SU-DHL-6 (cell line): Measurements from ENCODE around the gene P2RX3.

Source experiments
- H2AFZ ChIP-seq: fragments of 200-600 bp; sonication (generic); 2 replicates; pipeline ENCODE4 v1.6.1; 2014; ENCODE audit warnings: low read depth, mild to moderate bottlenecking, moderate library complexity, mixed read lengths, antibody characterized with exemption, low read length; ENCODE audit not compliant: severe bottlenecking
- H3F3A ChIP-seq: fragments of 200-600 bp; shearing (Covaris generic); 2 replicates; pipeline ENCODE4 v1.6.0; 2016; ENCODE audit warnings: antibody characterized with exemption, mild to moderate bottlenecking; ENCODE audit not compliant: insufficient read depth
- H3K27ac ChIP-seq: fragments of 200-600 bp; sonication (generic); 2 replicates; pipeline ENCODE4 v1.5.1; 2016; ENCODE audit warnings: low read depth, mild to moderate bottlenecking, low read length, moderate library complexity, mixed read lengths
- H3K27me3 ChIP-seq: fragments of 200-600 bp; sonication (generic), shearing (Covaris generic); 2 replicates; pipeline ENCODE4 v1.6.0; 2014; ENCODE audit warnings: mild to moderate bottlenecking, low read length
- H3K36me3 ChIP-seq: fragments of 200-600 bp; sonication (generic); 2 replicates; pipeline ENCODE4 v1.6.1; 2014; ENCODE audit warnings: mild to moderate bottlenecking, low read length, mixed read lengths
- H3K4me2 ChIP-seq: fragments of 300-600, 200-600 bp; shearing (Covaris generic), sonication (generic); 2 replicates; pipeline ENCODE4 v1.6.0; 2014; ENCODE audit warnings: low read length, low read depth, mild to moderate bottlenecking; ENCODE audit not compliant: poor library complexity, severe bottlenecking
- H3K4me3 ChIP-seq: fragments of 200-600 bp; sonication (generic); 2 replicates; pipeline ENCODE4 v1.5.1; 2014; ENCODE audit warnings: antibody characterized with exemption, low read length, mild to moderate bottlenecking, mixed read lengths; ENCODE audit not compliant: insufficient read depth, poor library complexity, severe bottlenecking
- H3K79me2 ChIP-seq: fragments of 200-600 bp; sonication (generic); 2 replicates; pipeline ENCODE4 v1.6.1; 2014; ENCODE audit warnings: mild to moderate bottlenecking, low read length, moderate library complexity; ENCODE audit not compliant: insufficient read depth
- H3K9ac ChIP-seq: fragments of 200-600 bp; sonication (generic); 2 replicates; pipeline ENCODE4 v1.7.0; 2014; ENCODE audit warnings: mild to moderate bottlenecking, low read length
- H3K9me2 ChIP-seq: fragments of 200-600 bp; sonication (generic); replicated peaks from 2 replicates; pipeline ENCODE4 v1.6.1; 2014; ENCODE audit warnings: low read length; ENCODE audit not compliant: insufficient read depth
- H3K9me3 ChIP-seq: fragments of 200-600 bp; sonication (generic); 2 replicates; pipeline ENCODE4 v1.6.1; 2014; ENCODE audit warnings: low read length, mixed read lengths; ENCODE audit not compliant: insufficient read depth
- H4K20me1 ChIP-seq: fragments of 200-600 bp; sonication (generic); 2 replicates; pipeline ENCODE4 v1.6.1; 2014; ENCODE audit warnings: low read depth, mild to moderate bottlenecking, antibody characterized with exemption, low read length, moderate library complexity, mixed read lengths
- CTCF ChIP-seq: fragments of 200-600 bp; sonication (generic); IDR thresholded peaks from one replicate; pipeline ENCODE4 v1.5.1; 2017; ENCODE audit warnings: antibody characterized with exemption, mild to moderate bottlenecking, low read length, moderate library complexity; ENCODE audit not compliant: insufficient read depth, poor library complexity, severe bottlenecking
- EZH2phosphoT487 ChIP-seq: fragments of 200-600 bp; sonication (generic), shearing (Covaris generic); conservative IDR thresholded peaks from 2 replicates; pipeline ENCODE4 v1.6.1; 2018; ENCODE audit warnings: mild to moderate bottlenecking, antibody characterized with exemption, low read length, moderate library complexity, mixed read lengths

P2RX3 gene

GRCh38 chr11:57409321-57410100 lies 71.4 kb downstream of the P2RX3 start:
- no peaks in the 10 kb centered on the region; the same call in 1 of the 2 replicates for H3F3A ChIP-seq
- H3K9me3 ChIP-seq = no peaks in the 10 kb centered on the region
- H3K4me2 ChIP-seq = no peak overlapping the region
- TF ChIP-seq CTCF = no peak
- no peak for TF ChIP-seq EZH2phosphoT487
- no peaks in the 10 kb centered on the region for H3K9me2 ChIP-seq
- no peaks in the 10 kb centered on the region for H3K27me3 ChIP-seq
- H3K79me2 ChIP-seq = no peaks in the 10 kb centered on the region
- H2AFZ ChIP-seq = no peak overlapping the region
- H3K27ac ChIP-seq = no peak overlapping the region
- no peaks in the 10 kb centered on the region; the same call in 1 of the 2 replicates for H4K20me1 ChIP-seq
- H3K9ac ChIP-seq = no peak overlapping the region
- H3K4me3 ChIP-seq = no peak overlapping the region
- H3K36me3 ChIP-seq = peaks cover 38% of the 10 kb centered on the region

- no peaks in the 10 kb centered on the region for H3K9me3 ChIP-seq
- H4K20me1 ChIP-seq = no peaks in the 10 kb centered on the region; the same call in 1 of the 2 replicates
- peaks cover 39% of the 10 kb centered on the region for H3K36me3 ChIP-seq
- no peak overlapping the region for H3K9ac ChIP-seq
- H3K79me2 ChIP-seq = no peaks in the 10 kb centered on the region
- H3F3A ChIP-seq = no peaks in the 10 kb centered on the region; the same call in 1 of the 2 replicates
- no peaks in the 10 kb centered on the region for H3K27me3 ChIP-seq
- H3K9me2 ChIP-seq = no peaks in the 10 kb centered on the region
- no peak for TF ChIP-seq CTCF
- no peak overlapping the region for H3K27ac ChIP-seq
- H3K4me3 ChIP-seq = no peak overlapping the region
- H3K4me2 ChIP-seq = no peak overlapping the region
- no peak overlapping the region for H2AFZ ChIP-seq
Measured at GRCh38 chr11:57410287-57410686, 72.1 kb downstream of the P2RX3 start.

GRCh38 chr11:57413681-57414080 lies 75.5 kb downstream of the P2RX3 start:
- Histone ChIP-seq H3K4me2 (no peak overlapping the region), H3K9me2 (no peaks in the 10 kb centered on the region), H3K4me3 (no peak overlapping the region), H3K9me3 (no peaks in the 10 kb centered on the region), H3K9ac (no peak overlapping the region), H3K79me2 (no peaks in the 10 kb centered on the region), H3K27me3 (no peaks in the 10 kb centered on the region), H3F3A (no peaks in the 10 kb centered on the region; the same call in 1 of the 2 replicates), H2AFZ (no peak overlapping the region), H4K20me1 (no peaks in the 10 kb centered on the region; the same call in 1 of the 2 replicates), H3K36me3 (peaks cover 64% of the 10 kb centered on the region; the same call in 1 of the 2 replicates), H3K27ac (no peak overlapping the region)
- TF ChIP-seq CTCF (no peak), EZH2phosphoT487 (no peak)
